ENCODE measurements around the gene BACE1. TPM values are rescaled to one million over a fixed set of nuclear protein-coding genes. Genes with fewer than 3 reads are reported as not detected.
"Not testable (repeated sequence)": the region's sequence is repeated elsewhere in the genome, so short reads cannot be mapped to it uniquely, and the experiment has no call there.

BACE1 gene
- total RNA-seq, 1 donor from 2014 or later = 8.7 TPM

- TF ChIP-seq CTCF (conservative IDR thresholded peaks at IDR 0.05; ENCODE audit: low read depth, low read length) = no peak
- H3K4me3 ChIP-seq (ENCODE audit: low read depth, low read length) = no peak overlapping the region
- no peak for DNase-seq (ENCODE audit: low read depth)
Observed at GRCh38 chr11:117335399-117335798, 19.3 kb upstream of the BACE1 start.

- no peak overlapping the region for H3K4me3 ChIP-seq (ENCODE audit: low read depth, low read length)
- DNase-seq (ENCODE audit: low read depth) = no peak
- no peak for TF ChIP-seq CTCF (conservative IDR thresholded peaks at IDR 0.05; ENCODE audit: low read depth, low read length)
Observed at GRCh38 chr11:117334896-117335295, 18.8 kb upstream of the BACE1 start.

GRCh38 chr11:117333917-117334316, 17.9 kb upstream of the BACE1 start:
- no peak for DNase-seq (ENCODE audit: low read depth)
- TF ChIP-seq CTCF (conservative IDR thresholded peaks at IDR 0.05; ENCODE audit: low read depth, low read length) = no peak
- H3K4me3 ChIP-seq (ENCODE audit: low read depth, low read length) = no peak overlapping the region

GRCh38 chr11:117332843-117333242, 16.8 kb upstream of the BACE1 start:
- TF ChIP-seq CTCF (conservative IDR thresholded peaks at IDR 0.05; ENCODE audit: low read depth, low read length) = no peak
- DNase-seq (ENCODE audit: low read depth) = no peak

GRCh38 chr11:117328375-117329010, 12.4 kb upstream of the BACE1 start:
- peak overlapping the region; percentile 95 for H3K4me3 ChIP-seq (ENCODE audit: low read depth, low read length)
- TF ChIP-seq CTCF (conservative IDR thresholded peaks at IDR 0.05; ENCODE audit: low read depth, low read length) = no peak
- DNase-seq (ENCODE audit: low read depth) = no peak

More at GRCh38 chr11:117332843-117333242, 16.8 kb upstream of the BACE1 start:
- no peak overlapping the region for H3K4me3 ChIP-seq (ENCODE audit: low read depth, low read length)

- peak within 1 kb of the TSS; percentile 95 for H3K4me3 ChIP-seq (ENCODE audit: low read depth, low read length)
- TF ChIP-seq CTCF (conservative IDR thresholded peaks at IDR 0.05; ENCODE audit: low read depth, low read length) = no peak
- peak; percentile 71 for DNase-seq (ENCODE audit: low read depth)
Observed at GRCh38 chr11:117327567-117328374, 11.7 kb upstream of the BACE1 start, which contains the start of gene CEP164. Gene CEP164 (plus strand): TSS chr11:117327854. CDS start chr11:117338587, 10,733 bp downstream.

- DNase-seq (ENCODE audit: low read depth) = not testable (repeated sequence)
- H3K4me3 ChIP-seq (ENCODE audit: low read depth, low read length) = peak overlapping the region; percentile 95
Observed at GRCh38 chr11:117327255-117327566, 11.2 kb upstream of the BACE1 start.

Data from epithelial cell of proximal tubule (primary cell).